ENCODE results near the gene SLC23A1.
"Not testable (repeated sequence)": the region's sequence is repeated elsewhere in the genome, so short reads cannot be mapped to it uniquely, and the experiment has no call there.

Gene SLC23A1

GRCh38 chr5:139363937-139364336, 19.2 kb downstream of the SLC23A1 start:
- DNase-seq, result no peak

GRCh38 chr5:139361835-139362429, 21.2 kb downstream of the SLC23A1 start:
- DNase-seq, result no peak

DNA sequence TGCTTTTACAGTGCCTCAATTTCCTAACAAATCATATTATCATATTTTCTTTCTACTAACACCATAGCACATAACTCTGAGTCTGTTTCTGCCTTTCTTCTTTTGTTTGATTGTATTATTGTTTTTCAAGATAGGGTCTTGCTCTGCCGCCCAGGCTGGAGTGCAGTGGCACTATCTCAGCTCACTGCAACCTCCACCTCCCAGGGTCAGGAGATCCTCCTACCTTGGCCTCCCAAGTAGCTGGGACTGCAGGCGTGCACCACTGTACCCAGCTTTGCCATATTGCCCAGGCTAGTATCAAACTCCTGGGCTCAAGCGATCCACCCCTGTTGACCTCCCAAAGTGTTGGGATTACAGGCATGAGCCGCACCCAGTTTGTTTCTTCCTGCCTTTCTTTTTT, 22.7 kb downstream of the SLC23A1 start:
- DNase-seq, result no peak

DNA sequence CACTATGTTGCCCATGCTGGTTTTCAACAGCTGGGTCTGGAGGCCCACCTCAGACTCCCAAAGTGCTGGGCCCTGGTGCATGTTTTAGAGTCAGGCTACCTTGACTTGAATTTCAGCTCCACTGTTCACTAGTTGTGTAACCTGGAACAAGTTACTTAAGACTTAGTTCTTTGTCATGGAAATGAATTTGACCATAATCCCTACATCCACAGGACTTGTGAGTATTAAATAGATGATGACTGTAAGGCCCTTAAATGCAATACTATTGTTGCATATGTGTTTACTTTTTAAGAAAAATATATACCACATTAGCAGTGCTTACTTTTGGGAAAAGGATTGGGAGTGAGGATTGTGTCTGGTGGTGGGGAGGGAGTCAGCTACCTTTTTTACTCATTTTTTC, 25.0 kb downstream of the SLC23A1 start:
- no peak for DNase-seq

- not testable (repeated sequence) for DNase-seq
Measured at GRCh38 chr5:139355900-139356299, 27.2 kb downstream of the SLC23A1 start.

- no peak for DNase-seq
Measured at GRCh38 chr5:139354186-139354585, 28.9 kb downstream of the SLC23A1 start.

DNA sequence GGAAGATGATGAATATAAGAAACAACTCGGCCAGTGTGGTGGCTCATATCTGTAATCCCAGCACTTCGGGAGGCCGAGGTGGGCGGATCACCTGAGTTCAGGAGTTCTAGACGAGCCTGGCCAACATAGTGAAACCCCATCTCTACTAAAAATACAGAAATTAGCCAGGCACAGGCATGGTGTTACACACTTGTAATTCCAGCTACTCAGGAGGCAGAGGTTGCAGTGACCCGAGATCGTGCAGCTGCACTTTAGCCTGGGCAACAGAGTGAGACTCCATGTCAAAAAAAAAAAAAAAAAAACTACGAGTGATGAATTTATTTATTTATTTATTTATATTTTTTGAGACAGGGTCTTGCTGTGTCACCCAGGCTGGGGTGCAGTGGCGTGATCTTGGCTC, 35.2 kb downstream of the SLC23A1 start:
- not testable (repeated sequence) for DNase-seq

- DNase-seq, result not testable (repeated sequence)
Measured at GRCh38 chr5:139345442-139345841, 37.7 kb downstream of the SLC23A1 start.

DNA sequence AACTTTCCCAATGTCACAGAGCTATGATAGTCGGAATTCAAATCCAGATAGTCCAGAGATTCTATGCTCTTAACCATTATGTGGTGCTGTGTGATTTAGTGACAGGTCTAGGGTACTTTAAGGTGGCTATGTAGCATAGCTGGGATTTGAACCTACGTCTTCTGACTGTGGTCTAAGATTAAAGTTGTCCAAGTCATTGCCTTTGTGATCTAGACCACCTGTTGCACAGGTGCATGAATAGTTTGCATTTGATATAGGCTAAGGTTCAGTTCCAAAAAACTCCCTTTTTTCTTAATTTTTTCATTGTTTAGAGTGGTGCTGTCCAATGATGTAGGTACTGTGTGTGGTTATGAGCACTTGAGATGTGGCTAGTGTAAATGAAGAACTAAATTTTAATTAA, 38.9 kb downstream of the SLC23A1 start:
- DNase-seq, result no peak

DNA sequence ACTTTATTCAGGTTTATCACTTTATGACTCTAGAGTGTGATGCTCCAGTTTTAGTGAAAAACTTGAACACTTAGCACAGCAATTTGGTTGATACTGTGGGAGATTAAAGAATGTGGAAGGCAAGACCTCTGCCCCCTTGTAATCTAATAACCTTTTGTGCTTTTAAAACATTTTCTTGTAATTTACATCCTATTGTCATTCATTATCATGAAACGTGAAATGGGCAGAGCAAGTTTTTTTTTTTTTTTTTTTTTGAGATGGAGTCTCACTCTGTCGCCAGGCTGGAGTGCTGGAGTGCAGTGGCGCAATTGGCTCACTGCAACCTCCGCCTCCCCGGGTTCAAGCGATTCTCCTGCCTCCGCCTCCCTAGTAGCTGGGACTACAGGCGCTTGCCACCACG, 39.6 kb downstream of the SLC23A1 start:
- DNase-seq, result no peak

DNA sequence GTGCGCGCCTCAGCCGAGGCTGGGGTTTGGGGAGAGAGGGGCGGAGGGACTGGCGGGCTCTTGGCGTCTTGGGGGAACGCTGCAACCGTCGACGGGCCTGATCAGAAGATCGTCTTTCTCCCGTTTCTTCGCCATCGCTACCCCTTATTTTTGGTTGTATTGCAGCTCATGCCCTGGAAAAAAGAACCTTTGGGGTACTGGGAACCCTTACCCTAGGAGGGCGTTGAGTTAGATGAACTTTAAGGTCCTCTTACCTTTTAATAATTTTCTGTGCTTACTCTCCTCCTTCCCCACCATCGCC, 40.7 kb downstream of the SLC23A1 start:
- no peak for DNase-seq

DNA sequence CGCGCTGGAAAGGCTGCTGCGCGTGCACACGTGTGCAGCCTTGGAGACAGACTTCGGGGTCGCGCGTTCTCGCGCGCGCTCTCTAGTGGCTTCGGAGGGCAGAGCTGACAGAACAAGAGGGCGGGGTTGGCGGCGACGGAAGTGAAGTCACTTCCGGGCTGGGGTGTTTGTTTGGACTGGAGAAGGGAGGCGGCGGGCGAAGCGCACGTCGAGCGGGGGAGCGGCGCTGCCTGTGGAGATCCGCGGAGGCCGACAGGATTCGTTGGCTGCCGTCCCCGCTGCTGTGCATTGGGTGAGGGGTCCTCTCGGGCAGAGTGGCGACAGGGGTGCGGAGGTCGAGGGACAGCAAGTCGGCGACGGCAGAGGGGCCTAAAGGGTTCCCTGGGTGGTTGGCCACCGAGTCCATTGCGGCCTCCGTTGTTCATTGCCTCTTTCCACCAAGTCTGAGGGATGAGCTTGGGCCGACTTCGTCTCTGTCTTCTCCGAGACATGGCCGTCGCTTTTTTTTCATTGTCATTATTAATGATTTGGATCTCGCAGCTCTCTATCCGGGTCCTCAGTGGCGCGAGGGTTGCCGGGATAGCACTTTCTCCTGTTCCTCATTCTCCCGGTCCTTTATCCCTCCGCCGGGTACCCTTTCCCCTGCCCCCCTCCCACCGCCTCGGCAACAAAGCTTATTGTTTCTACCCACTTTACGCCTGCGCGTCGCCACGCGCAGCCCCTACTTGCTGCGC, 41.2 kb downstream of the SLC23A1 start, which contains the start of gene PAIP2:
Gene PAIP2 (plus strand): TSS at position 166 of the 734 bp plus-strand sequence. CDS start 21,931 bp downstream, outside the sequence.
- DNase-seq, result peak; percentile 99

GRCh38 chr5:139341187-139341688, 41.9 kb downstream of the SLC23A1 start:
- DNase-seq, result no peak

- DNase-seq, result no peak
Measured at GRCh38 chr5:139340051-139340450, 43.0 kb downstream of the SLC23A1 start.

- peak; percentile 36 for DNase-seq
Measured at GRCh38 chr5:139335811-139336210, 47.3 kb downstream of the SLC23A1 start.
